Measurements from ENCODE around the gene MCU. TPM values are rescaled to one million over a fixed set of nuclear protein-coding genes. Genes with fewer than 3 reads are reported as not detected.

MCU gene
- total and polyA plus RNA-seq, 2 donors = 14.7 TPM

- no peak overlapping the region for H3K27ac ChIP-seq (ENCODE audit: low read depth in 1 of 2, low read length in 1 of 2)
- WGBS = 96% methylated on average over 5 of the region's 5 CpGs
- H3K4me1 ChIP-seq (ENCODE audit: control insufficient read depth in 2 of 2, insufficient read depth in 2 of 2, low read length in 2 of 2) = no peaks in the 10 kb centered on the region
- no peak overlapping the region for H3K4me3 ChIP-seq (ENCODE audit: low read length in 2 of 2)
- no peaks in the 10 kb centered on the region for H3K9me3 ChIP-seq (ENCODE audit: control insufficient read depth in 2 of 2, insufficient read depth in 1 of 2, low read length in 1 of 2)
- H3K36me3 ChIP-seq (ENCODE audit: control insufficient read depth in 2 of 2, insufficient read depth in 2 of 2, low read length in 1 of 2) = no peaks in the 10 kb centered on the region
- H3K27me3 ChIP-seq (ENCODE audit: control insufficient read depth in 2 of 2, insufficient read depth in 1 of 2, low read length in 1 of 2) = no peaks in the 10 kb centered on the region
- no peak for DNase-seq (ENCODE audit: low read depth in 6 of 9, low spot score in 9 of 9)
Measured at GRCh38 chr10:72928798-72929197, 236.9 kb downstream of the MCU start.

- no peaks in the 10 kb centered on the region for H3K4me1 ChIP-seq (ENCODE audit: control insufficient read depth in 2 of 2, insufficient read depth in 2 of 2, low read length in 2 of 2)
- no peaks in the 10 kb centered on the region for H3K36me3 ChIP-seq (ENCODE audit: control insufficient read depth in 2 of 2, insufficient read depth in 2 of 2, low read length in 1 of 2)
- WGBS = 98% methylated on average over 2 of the region's 2 CpGs
- no peak for DNase-seq (ENCODE audit: low read depth in 6 of 9, low spot score in 9 of 9)
- H3K9me3 ChIP-seq (ENCODE audit: control insufficient read depth in 2 of 2, insufficient read depth in 1 of 2, low read length in 1 of 2) = no peaks in the 10 kb centered on the region
- no peaks in the 10 kb centered on the region for H3K27me3 ChIP-seq (ENCODE audit: control insufficient read depth in 2 of 2, insufficient read depth in 1 of 2, low read length in 1 of 2)
- H3K4me3 ChIP-seq (ENCODE audit: low read length in 2 of 2) = no peak overlapping the region
- H3K27ac ChIP-seq (ENCODE audit: low read depth in 1 of 2, low read length in 1 of 2) = no peak overlapping the region
Measured at GRCh38 chr10:72930276-72930675, 238.3 kb downstream of the MCU start.

DNA sequence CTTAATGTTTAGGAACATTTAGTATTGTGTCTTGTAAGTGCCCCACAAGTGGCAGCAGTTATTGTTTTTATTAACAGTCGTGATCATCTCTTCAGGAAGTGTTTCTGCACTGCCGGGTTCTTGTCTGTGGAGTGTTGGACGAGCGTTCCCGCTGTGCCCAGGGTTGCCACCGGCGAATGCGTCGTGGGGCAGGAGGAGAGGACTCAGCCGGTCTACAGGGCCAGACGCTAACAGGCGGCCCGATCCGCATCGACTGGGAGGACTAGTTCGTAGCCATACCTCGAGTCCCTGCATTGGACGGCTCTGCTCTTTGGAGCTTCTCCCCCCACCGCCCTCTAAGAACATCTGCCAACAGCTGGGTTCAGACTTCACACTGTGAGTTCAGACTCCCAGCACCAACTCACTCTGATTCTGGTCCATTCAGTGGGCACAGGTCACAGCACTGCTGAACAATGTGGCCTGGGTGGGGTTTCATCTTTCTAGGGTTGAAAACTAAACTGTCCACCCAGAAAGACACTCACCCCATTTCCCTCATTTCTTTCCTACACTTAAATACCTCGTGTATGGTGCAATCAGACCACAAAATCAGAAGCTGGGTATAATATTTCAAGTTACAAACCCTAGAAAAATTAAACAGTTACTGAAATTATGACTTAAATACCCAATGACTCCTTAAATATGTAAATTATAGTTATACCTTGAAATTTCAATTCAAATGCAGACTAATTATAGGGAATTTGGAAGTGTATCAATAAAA is 240.5 kb downstream of the MCU start:
- no peak for DNase-seq (ENCODE audit: low read depth in 6 of 9, low spot score in 9 of 9)
- H3K4me3 ChIP-seq (ENCODE audit: low read length in 2 of 2) = no peak overlapping the region
- H3K9me3 ChIP-seq (ENCODE audit: control insufficient read depth in 2 of 2, insufficient read depth in 1 of 2, low read length in 1 of 2) = no peaks in the 10 kb centered on the region
- H3K27ac ChIP-seq (ENCODE audit: low read depth in 1 of 2, low read length in 1 of 2) = no peak overlapping the region
- 96% methylated on average over 20 of the region's 20 CpGs for WGBS
- H3K4me1 ChIP-seq (ENCODE audit: control insufficient read depth in 2 of 2, insufficient read depth in 2 of 2, low read length in 2 of 2) = no peaks in the 10 kb centered on the region
- no peaks in the 10 kb centered on the region for H3K36me3 ChIP-seq (ENCODE audit: control insufficient read depth in 2 of 2, insufficient read depth in 2 of 2, low read length in 1 of 2)
- no peaks in the 10 kb centered on the region for H3K27me3 ChIP-seq (ENCODE audit: control insufficient read depth in 2 of 2, insufficient read depth in 1 of 2, low read length in 1 of 2)

- DNase-seq (ENCODE audit: low read depth in 6 of 9, low spot score in 9 of 9) = no peak
- H3K9me3 ChIP-seq (ENCODE audit: control insufficient read depth in 2 of 2, insufficient read depth in 1 of 2, low read length in 1 of 2) = no peaks in the 10 kb centered on the region
- WGBS = 97% methylated on average over 6 of the region's 6 CpGs
Measured at GRCh38 chr10:72935361-72935760, 243.4 kb downstream of the MCU start.

More at GRCh38 chr10:72935361-72935760, 243.4 kb downstream of the MCU start:
- Histone ChIP-seq H3K27ac (ENCODE audit: low read depth in 1 of 2, low read length in 1 of 2) (no peak overlapping the region), H3K4me1 (ENCODE audit: control insufficient read depth in 2 of 2, insufficient read depth in 2 of 2, low read length in 2 of 2) (no peaks in the 10 kb centered on the region), H3K36me3 (ENCODE audit: control insufficient read depth in 2 of 2, insufficient read depth in 2 of 2, low read length in 1 of 2) (no peaks in the 10 kb centered on the region), H3K27me3 (ENCODE audit: control insufficient read depth in 2 of 2, insufficient read depth in 1 of 2, low read length in 1 of 2) (no peaks in the 10 kb centered on the region), H3K4me3 (ENCODE audit: low read length in 2 of 2) (no peak overlapping the region)

Other genes starting within 250 kb of the MCU start
- 21.2 TPM for gene MICU1, start 66.1 kb upstream of the MCU start, total RNA-seq
- 25.9 TPM for gene MICU1, start 66.1 kb upstream of the MCU start, polyA plus RNA-seq
- gene OIT3, start 201.6 kb downstream of the MCU start, total RNA-seq = 1.1 TPM
- gene OIT3, start 201.6 kb downstream of the MCU start, polyA plus RNA-seq = 0.07 TPM

Measured in thymus (tissue), 11 donors.